ENCODE measurements around the gene HMGCS1.

- TF ChIP-seq, protein P1, sequence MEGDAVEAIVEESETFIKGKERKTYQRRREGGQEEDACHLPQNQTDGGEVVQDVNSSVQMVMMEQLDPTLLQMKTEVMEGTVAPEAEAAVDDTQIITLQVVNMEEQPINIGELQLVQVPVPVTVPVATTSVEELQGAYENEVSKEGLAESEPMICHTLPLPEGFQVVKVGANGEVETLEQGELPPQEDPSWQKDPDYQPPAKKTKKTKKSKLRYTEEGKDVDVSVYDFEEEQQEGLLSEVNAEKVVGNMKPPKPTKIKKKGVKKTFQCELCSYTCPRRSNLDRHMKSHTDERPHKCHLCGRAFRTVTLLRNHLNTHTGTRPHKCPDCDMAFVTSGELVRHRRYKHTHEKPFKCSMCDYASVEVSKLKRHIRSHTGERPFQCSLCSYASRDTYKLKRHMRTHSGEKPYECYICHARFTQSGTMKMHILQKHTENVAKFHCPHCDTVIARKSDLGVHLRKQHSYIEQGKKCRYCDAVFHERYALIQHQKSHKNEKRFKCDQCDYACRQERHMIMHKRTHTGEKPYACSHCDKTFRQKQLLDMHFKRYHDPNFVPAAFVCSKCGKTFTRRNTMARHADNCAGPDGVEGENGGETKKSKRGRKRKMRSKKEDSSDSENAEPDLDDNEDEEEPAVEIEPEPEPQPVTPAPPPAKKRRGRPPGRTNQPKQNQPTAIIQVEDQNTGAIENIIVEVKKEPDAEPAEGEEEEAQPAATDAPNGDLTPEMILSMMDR (IDR thresholded peaks at IDR 0.05 in 2 of 3, conservative IDR thresholded peaks at IDR 0.05 in 1 of 3; ENCODE audit: borderline replicate concordance in 1 of 3, insufficient read depth in 1 of 3, low read depth in 2 of 3, low read length in 2 of 3): no peak
- TF ChIP-seq, protein P2, sequence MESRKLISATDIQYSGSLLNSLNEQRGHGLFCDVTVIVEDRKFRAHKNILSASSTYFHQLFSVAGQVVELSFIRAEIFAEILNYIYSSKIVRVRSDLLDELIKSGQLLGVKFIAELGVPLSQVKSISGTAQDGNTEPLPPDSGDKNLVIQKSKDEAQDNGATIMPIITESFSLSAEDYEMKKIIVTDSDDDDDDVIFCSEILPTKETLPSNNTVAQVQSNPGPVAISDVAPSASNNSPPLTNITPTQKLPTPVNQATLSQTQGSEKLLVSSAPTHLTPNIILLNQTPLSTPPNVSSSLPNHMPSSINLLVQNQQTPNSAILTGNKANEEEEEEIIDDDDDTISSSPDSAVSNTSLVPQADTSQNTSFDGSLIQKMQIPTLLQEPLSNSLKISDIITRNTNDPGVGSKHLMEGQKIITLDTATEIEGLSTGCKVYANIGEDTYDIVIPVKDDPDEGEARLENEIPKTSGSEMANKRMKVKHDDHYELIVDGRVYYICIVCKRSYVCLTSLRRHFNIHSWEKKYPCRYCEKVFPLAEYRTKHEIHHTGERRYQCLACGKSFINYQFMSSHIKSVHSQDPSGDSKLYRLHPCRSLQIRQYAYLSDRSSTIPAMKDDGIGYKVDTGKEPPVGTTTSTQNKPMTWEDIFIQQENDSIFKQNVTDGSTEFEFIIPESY (IDR thresholded peaks at IDR 0.05; ENCODE audit: extremely low read depth, insufficient replicate concordance, low read length): no peak
- TF ChIP-seq REST (IDR thresholded peaks at IDR 0.05; ENCODE audit: low read depth) (no peak), RAD21 (IDR thresholded peaks at IDR 0.05; ENCODE audit: low read depth) (no peak), ZFX (IDR thresholded peaks at IDR 0.05) (no peak), JUND (IDR thresholded peaks at IDR 0.05) (no peak), YY1 (IDR thresholded peaks at IDR 0.05; ENCODE audit: extremely low read depth, insufficient replicate concordance, low read depth, low read length) (no peak)
Measured at GRCh38 chr5:43309637-43310036, 3.6 kb downstream of the HMGCS1 start.

All from HCT116 (cell line).